Testis (tissue), 2 donors: ENCODE measurements around the gene TNFRSF1A.

Experiments used
- CTCF ChIP-seq, 3 experiments: fragments of 450-650 bp in 2 of 3; fragments of 200-600 bp in 1 of 3; sonication (generic) in 1 of 3; IDR thresholded peaks; one replicate each; pipeline ENCODE4 v1.5.1; 2016 to 2019; ENCODE audit warnings: antibody characterized with exemption in 3 of 3, mild to moderate bottlenecking in 2 of 3, moderate library complexity in 1 of 3
- POLR2A ChIP-seq: fragments of 450-650 bp; IDR thresholded peaks from one replicate; pipeline ENCODE4 v1.6.1; 2017; ENCODE audit warnings: antibody characterized with exemption, mild to moderate bottlenecking, moderate library complexity

- no peak for TF ChIP-seq CTCF (IDR thresholded peaks at IDR 0.05)
- TF ChIP-seq POLR2A = no peak
Measured at GRCh38 chr12:6374028-6374785, 32.3 kb upstream of the TNFRSF1A start.
